Activated CD4-positive, alpha-beta T cell treated with anti-CD3 and anti-CD28 coated beads for 1 hour (primary cell): Measurements from ENCODE around the gene SUPT20HL2.
"Not testable (repeated sequence)": the region's sequence is repeated elsewhere in the genome, so short reads cannot be mapped to it uniquely, and the experiment has no call there.

Source experiments
- DNase-seq: peaks from one replicate; pipeline ENCODE4 v3.0.0-alpha.2; 2020

Gene SUPT20HL2

DNA sequence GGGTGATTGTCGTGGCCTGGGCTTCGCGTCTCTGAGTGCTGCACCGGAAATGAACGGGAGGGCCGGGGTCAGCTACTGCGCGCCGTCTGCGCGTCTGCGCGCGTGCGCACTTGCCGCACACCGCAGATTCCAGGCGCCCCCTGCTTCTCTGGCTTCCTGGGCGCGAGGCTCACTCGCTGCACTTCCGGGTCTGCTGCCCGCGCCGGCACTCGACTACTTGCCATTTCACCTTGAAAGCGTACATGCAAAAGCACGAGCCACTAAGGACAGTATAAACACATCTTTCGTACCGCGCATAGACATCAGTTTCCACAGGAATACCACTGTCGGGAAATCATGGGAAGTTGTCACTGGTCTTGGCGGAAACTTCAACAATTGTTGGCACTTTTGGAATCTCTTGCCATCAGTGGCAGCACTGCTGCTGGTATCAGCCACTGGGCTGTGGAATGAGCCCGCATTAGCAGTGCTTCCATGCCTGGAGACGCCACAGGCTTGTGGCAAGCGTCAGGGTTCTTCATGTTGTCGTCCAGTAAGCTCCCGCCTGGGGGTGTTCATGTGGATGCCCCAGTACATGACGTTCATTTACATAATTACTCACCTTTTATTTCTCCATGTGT, at the start of gene SUPT20HL2:
Gene SUPT20HL2, minus strand, starts transcription at position 51 of the 617 bp plus-strand sequence. CDS start 754 bp downstream, outside the sequence.
- DNase-seq, result no peak

DNA sequence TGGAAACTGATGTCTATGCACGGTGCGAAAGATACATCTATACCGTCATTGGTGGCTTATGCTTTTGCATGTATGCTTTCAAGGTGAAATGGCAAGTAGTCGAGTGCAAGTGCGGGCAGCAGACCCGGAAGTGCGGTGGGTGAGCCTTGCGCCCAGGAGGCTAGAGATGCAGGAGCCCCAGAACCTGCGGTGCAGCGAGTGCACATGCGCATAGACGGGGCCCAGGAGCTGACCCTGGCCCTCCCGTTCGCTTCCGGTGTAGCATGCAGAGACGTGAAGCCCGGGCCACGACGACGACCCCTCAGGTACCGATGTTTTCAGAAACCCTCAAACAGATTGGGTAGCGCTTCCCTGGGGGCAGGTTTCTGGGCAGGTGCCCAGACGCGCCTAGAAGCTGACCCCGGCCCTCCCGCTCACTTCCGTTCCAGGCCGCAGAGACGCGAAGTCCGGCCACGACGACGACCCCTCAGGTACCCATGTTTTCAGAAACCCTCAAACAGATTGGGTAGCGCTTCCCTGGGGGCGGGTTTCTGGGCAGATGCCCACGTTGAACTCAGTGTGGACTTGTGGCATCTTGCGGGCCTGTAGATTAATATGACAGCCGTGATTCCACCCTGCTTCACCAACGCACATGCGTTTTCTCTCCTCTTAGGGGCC, 48.3 kb upstream of the SUPT20HL2 start:
- DNase-seq, result not testable (repeated sequence)

DNA sequence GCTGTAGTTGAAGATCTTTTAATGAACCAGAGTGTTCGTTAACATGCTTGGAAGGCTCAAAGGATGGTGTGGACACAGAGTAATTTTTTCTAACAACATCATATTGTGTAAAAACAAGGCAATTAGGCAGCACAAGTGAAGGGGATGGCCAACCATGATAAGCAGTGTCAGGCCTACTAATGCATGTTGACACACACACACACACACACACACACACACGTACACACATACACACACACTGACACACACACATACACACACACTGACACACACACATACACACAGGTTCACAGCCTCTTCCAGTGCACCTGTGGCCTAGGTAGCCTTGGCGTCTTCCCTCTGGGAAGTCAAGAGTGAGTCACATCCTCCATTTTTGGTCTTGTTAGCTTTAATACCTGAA, 46.4 kb upstream of the SUPT20HL2 start, which contains the start of gene SUPT20HL1:
Gene SUPT20HL1, plus strand, starts transcription at position 368 of the 400 bp plus-strand sequence. CDS start 2,122 bp downstream, outside the sequence.
- no peak for DNase-seq

DNA sequence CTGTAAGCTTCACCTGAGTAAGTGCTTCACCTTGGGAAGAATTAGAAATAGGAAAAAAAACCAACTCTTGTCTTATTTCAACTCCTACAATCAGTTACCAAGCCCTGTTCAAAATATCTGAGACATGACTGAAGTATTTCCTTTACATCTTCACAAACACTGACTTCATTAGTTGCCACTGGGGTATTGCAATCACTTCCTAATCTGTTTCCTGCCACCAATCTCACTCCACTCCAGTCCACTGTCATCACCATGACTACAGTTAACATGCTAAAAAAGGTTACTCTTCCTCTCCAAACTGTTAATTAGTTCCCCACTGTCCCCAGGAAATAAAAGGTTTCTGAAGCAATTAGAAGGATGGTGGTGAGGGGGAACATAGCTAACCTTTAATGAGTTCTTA, 43.2 kb upstream of the SUPT20HL2 start:
- DNase-seq, result no peak

DNA sequence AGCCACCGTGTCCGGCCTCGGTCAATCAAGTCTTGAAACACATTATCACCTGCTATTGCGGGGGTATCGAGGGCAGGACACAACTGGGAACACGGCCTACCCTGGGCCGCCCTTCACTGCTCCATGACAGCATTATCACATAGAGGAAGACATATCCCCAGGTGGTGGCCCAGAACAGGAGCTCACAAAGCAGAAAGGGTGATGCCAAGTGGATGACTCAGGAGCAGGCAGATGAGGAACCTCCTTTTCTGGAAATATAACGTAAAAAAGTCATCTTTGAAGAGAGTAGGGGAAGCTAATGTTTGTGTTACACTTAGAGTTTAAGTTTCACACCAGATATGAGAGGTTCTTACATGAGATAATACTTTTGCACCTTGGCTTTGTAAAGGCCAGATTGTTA, 41.2 kb upstream of the SUPT20HL2 start:
- DNase-seq, result no peak

DNA sequence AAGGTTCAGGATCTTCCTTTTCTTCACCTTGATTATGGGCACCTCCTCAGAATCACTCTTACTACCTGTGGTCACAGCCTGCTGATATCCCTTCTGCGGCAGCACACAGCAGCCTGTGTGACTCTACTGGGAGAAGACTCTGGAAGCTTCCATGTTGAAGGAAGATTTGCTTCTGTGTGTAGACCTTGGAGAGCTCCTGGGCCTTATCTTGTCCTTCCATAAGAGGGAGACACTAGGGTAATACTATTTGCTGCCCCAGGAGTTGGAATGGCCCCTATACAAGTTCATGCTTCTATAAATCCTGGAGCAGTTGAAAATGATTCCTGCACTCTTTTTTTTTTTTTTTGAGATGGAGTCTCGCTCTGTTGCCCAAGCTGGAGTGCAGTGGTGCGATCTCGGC, 36.3 kb upstream of the SUPT20HL2 start:
- no peak for DNase-seq

DNA sequence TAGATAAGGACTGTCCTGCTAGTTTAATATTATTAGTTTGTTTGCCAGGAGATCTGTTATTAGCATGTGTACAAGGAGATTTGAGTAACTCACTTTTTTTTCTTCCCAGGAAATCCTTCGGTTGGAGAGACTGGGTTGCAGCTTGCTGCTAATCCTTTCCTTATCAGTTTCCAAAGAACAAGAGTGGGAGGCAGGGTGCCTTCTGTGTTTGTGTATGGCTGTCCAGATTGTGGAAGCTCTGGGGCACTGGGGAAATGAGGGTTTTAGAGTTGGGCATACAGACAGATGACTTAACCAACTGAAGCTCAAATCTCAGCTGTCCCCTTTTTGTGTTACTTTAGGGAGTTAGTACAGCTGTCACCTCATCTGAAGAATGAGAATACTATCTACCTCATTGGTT, 34.0 kb upstream of the SUPT20HL2 start:
- no peak for DNase-seq

DNA sequence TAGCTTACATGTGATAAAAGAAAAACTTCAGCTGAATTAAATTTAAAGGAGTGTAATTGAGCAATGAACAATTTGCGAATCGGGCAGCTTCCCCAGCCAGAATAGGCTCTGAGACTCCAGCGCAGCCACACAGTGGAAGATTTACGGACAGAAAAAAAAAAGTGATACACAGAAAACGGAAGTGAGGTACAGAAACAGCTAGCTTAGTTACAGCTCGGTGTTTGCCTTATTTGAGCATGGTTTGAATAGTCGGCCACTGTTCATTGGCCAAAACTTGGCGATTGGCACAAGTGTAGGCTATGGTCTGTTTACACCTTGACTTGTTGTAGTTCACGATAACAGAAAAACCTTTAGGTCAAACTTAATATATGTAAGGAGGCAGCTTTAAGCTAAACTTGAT, 29.9 kb upstream of the SUPT20HL2 start:
- DNase-seq, result no peak

DNA sequence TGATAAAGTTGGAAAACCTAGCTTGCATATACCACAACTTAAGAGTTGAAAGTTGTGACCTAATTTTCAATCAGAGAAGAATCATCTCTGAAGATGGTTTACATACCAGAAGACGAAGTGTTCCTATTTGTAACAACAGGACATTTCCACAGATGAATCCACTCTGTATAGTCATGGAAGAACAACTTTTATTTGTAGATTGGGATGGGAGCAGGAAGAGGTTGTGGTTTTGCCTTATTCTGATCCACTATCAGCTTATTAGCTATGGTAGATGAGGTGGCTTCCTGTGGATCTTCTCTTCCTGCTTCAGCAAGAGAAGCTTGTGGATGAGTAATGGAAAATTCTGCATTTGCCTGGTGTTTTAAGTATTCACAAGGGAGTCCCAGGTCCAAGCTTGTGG, 27.9 kb upstream of the SUPT20HL2 start:
- DNase-seq, result no peak

DNA sequence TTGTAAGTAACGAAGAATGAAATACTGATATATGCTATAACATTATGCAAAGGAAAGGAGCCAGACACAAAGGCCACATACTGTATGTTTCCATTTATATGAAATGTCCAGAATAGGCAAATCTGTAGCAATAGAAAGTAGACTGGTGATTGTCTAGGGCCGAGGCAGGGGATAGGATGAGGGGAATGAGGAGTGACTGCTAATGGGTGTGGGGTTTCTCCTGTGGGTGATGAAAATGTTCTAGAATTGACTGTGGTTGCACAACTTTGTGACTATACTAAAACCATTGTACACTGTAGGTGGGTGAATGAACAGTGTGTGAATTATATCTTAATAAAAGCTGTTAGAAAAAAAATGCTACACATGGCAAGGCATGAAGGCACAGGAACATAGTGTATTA, 26.6 kb upstream of the SUPT20HL2 start:
- no peak for DNase-seq

DNA sequence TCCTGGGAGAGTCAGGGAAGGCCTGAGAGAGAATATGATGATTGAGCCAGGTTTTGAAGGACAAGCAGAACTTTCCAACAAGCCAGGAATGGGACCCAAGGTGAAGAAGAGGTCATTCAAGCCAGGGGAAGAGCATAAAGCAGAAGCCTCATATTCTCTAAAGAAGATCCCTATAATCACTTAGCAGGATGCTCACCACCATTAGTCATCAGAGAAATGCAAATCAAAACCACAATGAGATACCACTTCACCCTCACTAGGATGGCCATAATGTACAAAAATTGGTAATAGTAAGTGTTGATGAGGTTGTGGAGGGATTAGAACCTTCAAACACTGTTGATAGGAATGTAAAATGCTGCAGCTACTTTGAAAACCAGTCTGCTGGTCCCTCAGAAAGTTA, 26.0 kb upstream of the SUPT20HL2 start:
- DNase-seq, result no peak

DNA sequence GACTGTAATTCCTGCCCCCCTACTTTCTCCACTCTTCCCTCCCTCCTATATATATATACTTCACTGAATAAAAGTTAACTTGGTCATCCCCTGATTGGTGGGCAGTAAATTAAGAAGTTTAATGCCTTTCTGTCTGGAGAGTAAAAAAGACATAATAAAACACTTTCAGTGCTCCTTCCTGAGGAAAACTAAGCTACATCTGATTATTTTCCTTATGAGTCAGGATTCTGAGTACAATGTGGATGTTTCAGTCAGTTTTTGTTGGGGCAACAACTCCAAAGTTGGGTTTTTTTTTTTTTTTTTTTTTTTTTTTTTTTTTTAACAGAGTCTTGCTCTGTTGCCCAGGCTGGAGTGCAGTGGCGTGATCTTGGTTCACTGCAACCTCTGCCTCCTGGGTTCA, 22.0 kb upstream of the SUPT20HL2 start:
- no peak for DNase-seq

DNA sequence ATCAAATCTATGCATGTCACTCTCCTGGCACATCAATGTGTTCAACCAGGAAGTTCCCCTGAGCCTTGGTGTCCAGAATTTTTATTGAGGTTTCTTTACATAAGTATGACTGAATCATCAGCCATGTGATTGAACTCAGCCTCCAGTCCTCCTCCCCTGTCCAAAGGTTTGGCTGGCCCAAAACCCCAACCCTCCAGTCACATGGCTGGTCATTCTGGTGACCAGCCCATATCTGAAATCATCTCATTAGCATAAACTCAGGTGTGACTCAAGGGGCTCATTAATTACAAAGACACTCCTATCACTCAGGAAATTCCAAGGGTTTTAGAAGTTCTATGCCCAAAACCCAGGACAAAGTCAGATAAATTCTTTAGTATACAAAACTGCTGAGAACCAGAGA, 20.6 kb upstream of the SUPT20HL2 start:
- no peak for DNase-seq

DNA sequence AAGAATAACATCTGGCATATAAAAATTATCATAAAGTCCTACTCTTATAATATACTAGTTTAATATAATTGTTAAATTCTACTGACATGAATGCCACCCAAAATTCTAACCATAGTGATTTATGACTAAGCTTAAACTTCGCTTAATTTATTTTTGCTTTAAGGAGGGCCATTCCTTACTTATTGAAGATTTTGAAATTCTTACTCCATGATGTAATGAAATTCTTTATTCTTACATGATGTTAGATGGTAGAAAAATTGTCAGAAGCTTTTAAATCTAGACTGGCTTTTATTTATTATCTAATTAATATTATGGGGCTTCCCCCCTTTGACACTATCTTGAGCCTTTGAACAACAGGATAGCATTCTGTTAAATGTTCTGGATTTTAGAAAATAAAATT, 19.5 kb upstream of the SUPT20HL2 start:
- DNase-seq, result no peak

DNA sequence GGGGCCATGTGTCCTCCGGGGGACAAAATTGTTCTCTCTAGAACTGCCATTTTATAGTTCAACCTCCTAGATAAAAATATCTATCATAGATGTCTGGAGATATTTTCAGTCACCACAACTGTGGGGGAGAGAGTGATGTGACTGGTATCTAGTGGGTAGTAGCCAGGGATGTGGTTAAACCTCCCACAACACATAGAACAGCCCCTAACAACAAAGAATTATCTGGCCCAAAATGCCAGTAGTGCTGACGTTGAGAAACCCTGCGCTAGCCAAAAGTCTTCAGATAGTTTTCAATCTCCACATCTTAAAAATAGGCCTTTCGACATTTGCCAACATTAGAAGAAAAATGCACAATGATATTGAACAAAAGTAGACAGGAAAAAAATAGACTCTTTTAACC, 19.0 kb upstream of the SUPT20HL2 start:
- no peak for DNase-seq

DNA sequence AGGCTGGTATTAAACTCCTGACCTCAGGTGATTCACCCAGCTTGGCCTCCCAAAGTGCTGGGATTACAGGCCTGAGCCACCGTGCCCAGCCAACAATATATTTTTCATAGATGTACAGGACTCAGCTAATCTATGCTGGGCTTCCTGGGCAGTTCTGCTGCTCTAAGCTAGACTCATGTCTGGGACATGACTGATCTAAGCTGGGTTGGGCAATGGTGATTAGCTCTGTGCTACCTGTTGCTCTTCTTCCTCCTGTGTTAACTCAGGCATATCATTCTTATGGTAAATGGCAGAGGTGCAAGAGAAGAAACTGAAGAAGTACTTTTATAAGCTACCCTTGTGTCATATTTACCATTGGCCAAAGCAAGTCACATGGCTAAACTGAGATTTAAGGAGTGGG, 11.4 kb upstream of the SUPT20HL2 start:
- DNase-seq, result no peak

DNA sequence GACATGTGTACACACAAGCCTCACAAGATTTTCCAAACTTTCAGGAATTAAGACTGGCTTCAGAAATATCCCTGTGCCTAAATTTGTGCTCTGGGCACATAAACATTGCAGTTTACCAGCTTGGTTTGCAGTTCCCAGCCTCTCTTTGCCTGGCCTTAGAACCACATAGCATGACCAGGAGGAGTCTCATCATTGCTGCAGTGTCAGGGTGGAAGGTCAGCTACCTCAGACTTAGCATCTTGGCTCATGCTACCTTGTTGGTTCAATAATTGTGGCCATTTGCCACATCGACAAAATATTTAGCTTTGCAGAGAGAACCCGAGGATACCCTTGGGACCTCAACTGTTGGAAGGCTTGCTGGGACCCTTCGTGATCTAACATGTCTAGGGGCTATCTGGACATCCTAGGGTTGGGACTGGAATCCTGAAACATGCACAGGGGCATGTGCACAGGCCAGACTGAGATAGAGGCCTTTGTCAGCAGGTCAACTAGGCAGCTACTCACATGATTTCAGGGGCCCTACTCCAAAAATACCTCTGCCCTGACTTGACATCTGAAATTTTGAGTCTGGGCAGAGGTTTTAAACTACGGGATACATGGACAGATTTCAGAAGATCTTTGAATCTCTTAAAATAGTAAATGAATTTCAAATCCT, 8.0 kb upstream of the SUPT20HL2 start:
- no peak for DNase-seq

DNA sequence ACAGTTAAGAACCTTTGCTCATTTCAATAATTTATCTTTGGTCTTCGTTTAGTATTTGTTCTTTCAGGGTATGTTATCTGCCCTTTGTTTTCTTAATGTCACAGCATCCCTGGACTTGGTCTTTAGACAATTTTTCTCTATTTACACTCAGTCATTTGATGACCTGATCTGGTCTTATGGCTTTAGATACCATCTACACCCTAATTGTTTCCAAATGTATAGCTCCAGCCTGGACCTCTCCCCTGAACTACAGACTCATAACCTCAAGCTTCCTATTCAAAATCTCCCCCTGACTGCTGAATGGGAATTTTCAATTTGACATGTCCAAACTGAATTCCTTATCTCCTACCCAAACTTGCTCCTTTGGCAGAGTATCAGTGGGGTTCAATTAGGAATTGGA, 3.7 kb upstream of the SUPT20HL2 start:
- DNase-seq, result no peak

DNA sequence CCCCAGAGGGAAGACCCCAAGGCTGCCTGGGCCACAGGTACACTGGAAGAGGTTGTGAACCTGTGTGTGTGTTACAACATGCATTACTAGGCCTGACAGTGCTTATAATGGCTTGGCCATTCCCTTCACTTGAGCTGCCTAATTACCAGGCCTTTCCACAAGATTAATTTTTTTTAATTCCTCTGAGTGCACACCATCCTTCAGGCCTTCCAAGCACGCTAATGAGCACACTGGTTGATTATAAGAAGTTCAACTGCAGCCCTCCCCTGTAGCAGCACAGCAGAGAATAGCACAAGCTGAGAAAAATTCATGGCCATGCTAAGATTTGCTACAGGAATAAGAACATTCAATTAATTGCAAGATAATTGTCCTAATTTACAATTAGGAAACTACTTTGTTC, 2.2 kb upstream of the SUPT20HL2 start:
- no peak for DNase-seq

DNA sequence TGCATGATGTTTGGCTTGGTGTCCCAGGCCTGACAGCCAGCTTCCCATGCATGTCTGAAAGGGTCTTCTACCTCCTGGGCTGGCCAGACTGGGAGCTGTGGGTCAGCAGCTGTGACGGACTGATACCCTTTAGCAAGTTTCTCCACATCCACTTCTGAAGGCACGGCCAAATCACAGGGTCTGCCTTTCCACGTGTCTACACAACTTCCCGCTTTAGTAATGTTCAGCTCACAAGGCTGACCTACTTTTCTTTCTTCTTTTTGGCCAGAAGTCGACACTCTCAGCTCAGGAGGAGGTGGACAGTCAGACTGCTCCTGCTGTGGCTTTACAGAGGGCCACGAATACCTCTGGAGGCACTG, 1.6 kb downstream of the SUPT20HL2 start:
- DNase-seq, result not testable (repeated sequence)

DNA sequence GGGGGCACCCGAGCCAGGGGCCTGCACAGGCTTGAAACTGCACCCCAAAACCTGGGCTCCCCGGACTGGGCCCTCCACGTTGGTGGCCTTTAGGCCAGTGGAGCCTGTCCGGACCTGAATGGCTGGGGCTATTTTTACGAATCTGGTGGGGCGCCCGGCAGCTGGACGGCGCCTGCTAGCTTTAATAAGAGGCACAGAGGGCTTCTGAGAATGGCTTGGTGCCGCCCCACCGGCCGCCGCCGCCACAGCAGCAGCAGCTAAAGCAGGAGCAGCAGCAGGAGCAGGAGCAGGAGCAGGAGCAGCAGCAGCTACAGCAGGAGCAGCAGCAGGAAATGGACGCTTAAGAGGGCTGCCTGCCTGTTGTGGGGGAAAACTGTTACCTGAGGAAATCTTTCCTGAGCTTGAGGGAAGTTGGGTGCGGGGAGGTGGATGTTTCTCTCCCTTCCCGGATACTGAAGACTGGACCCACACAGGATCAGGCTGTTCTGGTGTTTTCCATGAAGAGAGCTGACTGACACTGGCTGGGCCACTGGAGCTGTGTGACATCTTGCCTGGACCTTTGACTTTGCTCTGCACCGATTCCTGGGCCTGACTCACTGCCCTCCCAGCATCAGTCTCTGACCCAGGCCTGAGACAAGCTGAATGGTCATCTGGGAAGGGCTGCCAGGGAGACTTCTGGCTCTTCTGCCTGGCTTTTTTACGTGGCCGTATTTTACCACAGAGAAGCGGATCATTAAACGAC, 2.2 kb downstream of the SUPT20HL2 start:
- not testable (repeated sequence) for DNase-seq

DNA sequence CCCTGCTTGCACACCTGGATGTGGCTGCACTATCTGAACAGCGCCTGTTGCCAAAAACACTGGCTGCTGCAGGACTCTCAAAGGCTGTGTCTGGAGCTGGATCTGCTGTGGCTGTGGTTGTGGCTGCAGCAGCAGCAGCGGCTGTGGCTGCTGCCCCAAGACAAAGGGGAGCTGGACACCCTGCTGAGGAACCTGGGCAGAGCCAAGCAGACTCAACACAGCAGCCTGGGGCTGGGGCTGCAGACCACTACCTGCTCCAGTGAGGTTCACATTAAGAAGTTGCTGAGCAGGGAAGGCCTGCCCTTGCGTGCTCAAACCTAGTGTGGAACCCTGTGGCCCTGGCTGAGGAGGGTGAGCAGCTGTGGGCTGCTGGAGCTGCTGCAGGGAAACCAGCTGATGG, 3.0 kb downstream of the SUPT20HL2 start:
- not testable (repeated sequence) for DNase-seq

DNA sequence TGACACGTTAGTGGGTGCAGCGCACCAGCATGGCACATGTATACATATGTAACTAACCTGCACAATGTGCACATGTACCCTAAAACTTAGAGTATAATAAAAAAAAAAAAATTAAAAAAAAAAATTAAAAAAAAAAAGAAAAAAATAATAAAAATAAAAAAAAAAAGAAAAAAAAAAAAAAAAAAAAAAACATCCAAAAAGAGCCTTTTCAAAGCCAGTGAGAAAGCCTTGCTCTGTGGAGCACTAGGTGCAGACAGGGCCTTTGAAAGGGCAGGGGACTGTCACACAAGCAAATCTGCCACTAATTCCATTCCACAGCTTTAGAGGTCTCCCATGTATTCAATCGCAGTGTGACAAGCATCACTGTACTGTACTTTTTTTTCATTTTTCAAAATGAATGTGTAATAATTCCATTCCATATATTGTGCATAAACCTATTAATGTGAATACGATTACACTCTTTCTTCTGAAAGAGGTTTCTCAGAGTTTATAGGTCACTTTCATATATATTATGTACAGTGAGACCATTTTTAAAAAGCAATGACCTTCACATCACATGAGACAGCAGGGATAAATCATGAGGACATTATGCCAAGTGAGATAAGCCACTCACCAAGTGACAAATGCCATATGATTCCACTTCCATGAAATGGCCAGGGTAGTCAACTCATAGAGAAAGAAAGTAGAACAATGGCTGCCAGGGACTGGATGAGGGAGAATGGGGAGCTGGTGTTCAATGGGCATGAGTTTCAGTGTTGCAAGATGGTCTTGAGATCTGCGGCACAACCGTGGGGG, 4.1 kb downstream of the SUPT20HL2 start:
- DNase-seq, result not testable (repeated sequence)
